ENCODE results near the gene LUM.

The LUM gene

GRCh38 chr12:91127751-91128150, 16.5 kb upstream of the LUM start:
- no peak for TF ChIP-seq CTCF (IDR thresholded peaks at IDR 0.05; ENCODE audit: low read length, missing control alignments)
- peak; percentile 52 for DNase-seq (ENCODE audit: low read depth)
- no peak overlapping the region for H3K4me3 ChIP-seq (replicated peaks; ENCODE audit: low read depth, low read length)

DNA sequence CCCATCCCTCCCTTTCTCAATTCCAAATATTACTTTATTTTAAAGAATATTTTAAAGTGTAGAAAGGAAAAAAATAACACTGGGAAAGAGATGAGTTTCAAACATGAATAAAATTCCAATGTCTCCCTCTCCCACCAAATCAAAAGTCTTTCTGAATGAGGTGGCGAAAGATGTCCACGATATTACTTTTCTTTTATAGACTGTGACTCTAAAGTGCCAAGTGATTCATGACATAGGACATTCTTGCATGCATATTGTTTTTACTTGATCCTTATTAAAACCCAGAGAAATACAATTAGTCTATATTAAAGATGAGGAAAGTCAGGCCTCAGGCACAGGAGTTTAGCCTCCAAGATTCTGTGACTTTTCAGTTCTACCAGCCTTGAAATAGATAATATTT, 16.0 kb upstream of the LUM start:
- TF ChIP-seq CTCF (IDR thresholded peaks at IDR 0.05; ENCODE audit: low read length, missing control alignments), result no peak
- DNase-seq (ENCODE audit: low read depth), result no peak
- H3K4me3 ChIP-seq (replicated peaks; ENCODE audit: low read depth, low read length), result no peak overlapping the region

DNA sequence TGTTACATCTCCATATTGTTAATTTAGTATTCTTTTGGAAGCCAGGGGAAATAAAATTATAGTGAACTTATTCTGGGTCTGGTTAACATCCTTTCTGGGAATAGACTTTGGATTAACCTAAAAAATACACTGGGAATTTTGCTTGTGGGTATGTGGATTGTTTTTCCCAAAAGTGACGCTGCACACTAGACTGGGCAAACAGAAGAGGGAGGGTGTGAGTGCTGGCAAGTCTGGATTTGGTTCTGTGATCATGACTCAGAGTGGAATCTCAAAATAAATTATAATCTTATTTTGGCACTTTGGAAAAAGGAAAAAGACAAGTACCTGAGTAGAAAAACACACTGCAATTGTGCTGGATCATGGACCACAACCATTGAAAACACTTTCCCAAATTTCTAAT, 15.2 kb upstream of the LUM start:
- TF ChIP-seq CTCF (IDR thresholded peaks at IDR 0.05; ENCODE audit: low read length, missing control alignments), result no peak
- DNase-seq (ENCODE audit: low read depth), result no peak
- H3K4me3 ChIP-seq (replicated peaks; ENCODE audit: low read depth, low read length), result no peak overlapping the region

- no peak for DNase-seq (ENCODE audit: low read depth)
- TF ChIP-seq CTCF (IDR thresholded peaks at IDR 0.05; ENCODE audit: low read length, missing control alignments), result no peak
Measured at GRCh38 chr12:91123236-91123916, 12.1 kb upstream of the LUM start.

GRCh38 chr12:91120781-91121180, 9.5 kb upstream of the LUM start:
- no peak for TF ChIP-seq CTCF (IDR thresholded peaks at IDR 0.05; ENCODE audit: low read length, missing control alignments)
- no peak overlapping the region for H3K4me3 ChIP-seq (replicated peaks; ENCODE audit: low read depth, low read length)
- no peak for DNase-seq (ENCODE audit: low read depth)

More at GRCh38 chr12:91123236-91123916, 12.1 kb upstream of the LUM start:
- H3K4me3 ChIP-seq (replicated peaks; ENCODE audit: low read depth, low read length), result no peak overlapping the region

- H3K4me3 ChIP-seq (replicated peaks; ENCODE audit: low read depth, low read length), result no peak overlapping the region
- no peak for TF ChIP-seq CTCF (IDR thresholded peaks at IDR 0.05; ENCODE audit: low read length, missing control alignments)
- DNase-seq (ENCODE audit: low read depth), result no peak
Measured at GRCh38 chr12:91119089-91119488, 7.8 kb upstream of the LUM start.

DNA sequence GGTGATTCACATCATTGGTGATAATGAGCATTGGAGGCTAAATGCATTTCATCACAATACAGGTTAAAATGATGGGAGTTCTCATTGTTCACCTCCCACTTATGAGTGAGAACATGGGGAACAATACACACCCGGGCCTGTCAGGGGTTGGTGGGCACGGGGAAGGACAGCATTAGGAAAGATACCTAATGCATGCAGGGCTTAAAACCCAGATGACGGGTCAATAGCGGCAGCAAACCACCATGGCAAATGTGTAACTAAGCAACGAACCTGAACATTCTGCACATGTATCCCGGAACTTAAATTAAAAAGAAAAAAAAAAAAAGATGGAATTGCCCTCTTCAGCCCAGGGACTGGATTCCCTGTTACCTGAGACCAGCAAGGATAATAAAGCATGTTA, 2.3 kb upstream of the LUM start:
- DNase-seq (ENCODE audit: low read depth), result no peak
- TF ChIP-seq CTCF (IDR thresholded peaks at IDR 0.05; ENCODE audit: low read length, missing control alignments), result no peak
- H3K4me3 ChIP-seq (replicated peaks; ENCODE audit: low read depth, low read length), result no peak overlapping the region

Data from fibroblast of pulmonary artery (primary cell).